OCI-LY3 (cell line): Measurements from ENCODE around the gene HTR1A.

Experiments
- CTCF ChIP-seq: fragments of 200-600, 300-600 bp; sonication (generic); IDR thresholded peaks from 2 replicates; pipeline ENCODE4 v1.5.1; 2014; ENCODE audit warnings: antibody characterized with exemption, low read length, low read depth
- EZH2phosphoT487 ChIP-seq: fragments of 200-600 bp; shearing (Covaris generic); IDR thresholded peaks from 2 replicates; pipeline ENCODE4 v1.6.1; 2018; ENCODE audit warnings: antibody characterized with exemption, mixed run types, low read depth

- TF ChIP-seq CTCF (no peak), EZH2phosphoT487 (no peak)
Observed at GRCh38 chr5:63923914-63924313, 38.3 kb downstream of the HTR1A start.
